ENCODE data around the gene TMPO.
"Not testable (repeated sequence)": the region's sequence is repeated elsewhere in the genome, so short reads cannot be mapped to it uniquely, and the experiment has no call there.

TMPO gene

DNA sequence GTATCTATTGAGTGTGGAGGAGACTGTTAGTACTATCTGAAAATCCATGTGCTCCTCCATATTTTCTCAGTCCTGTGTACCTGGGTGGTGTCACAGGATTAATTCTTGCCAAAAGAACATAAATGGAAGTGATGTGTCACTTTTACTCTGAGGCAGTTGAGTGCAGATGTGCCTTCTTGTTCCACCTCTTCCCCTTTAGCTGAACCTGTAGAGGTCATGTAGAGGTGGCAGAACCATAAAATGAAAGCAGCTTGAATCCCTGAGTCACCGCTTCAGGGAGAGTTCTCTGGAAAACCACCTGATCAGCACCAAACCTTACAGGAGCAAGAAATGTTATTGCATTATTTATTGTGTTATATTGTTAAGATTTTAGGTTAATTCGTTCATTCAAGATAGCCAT, 63.4 kb downstream of the TMPO start:
- no peak for DNase-seq (ENCODE audit: low spot score)

DNA sequence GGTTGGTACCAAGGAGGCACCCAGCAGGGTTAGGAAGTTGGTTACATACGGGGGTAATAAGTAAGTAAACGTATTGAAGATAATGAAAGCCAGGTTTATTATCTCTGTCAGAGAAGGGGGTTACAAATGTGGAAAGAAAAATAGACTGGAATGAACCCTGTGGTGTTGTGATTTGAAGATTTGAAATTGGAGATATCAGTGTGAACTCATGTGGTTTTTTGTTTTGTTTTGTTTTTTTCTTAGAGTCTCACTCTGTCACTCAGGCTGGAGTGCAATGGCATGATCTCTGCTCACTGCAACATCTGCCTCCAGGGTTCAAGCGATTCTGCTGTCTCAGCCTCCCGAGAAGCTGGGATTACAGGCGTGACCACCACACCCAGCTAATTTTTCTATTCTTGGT, 64.0 kb downstream of the TMPO start:
- no peak for DNase-seq (ENCODE audit: low spot score)

DNA sequence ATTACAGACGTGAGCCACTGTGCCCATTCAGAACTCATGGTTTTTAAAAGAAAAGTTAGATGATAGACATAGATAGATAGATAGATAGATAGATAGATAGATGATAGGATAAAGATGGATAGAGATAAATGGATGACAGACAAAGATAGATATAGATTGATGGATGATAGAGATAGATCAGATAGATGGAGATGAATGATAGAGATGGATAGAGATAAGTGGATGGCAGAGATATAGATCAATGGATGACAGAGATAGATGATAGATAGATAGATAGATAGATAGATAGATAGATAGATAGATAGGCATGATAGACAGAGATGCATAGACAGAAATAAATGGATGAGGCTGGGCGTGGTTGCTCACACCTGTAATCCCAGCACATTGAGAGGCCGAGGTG, 64.4 kb downstream of the TMPO start:
- no peak for DNase-seq (ENCODE audit: low spot score)

DNA sequence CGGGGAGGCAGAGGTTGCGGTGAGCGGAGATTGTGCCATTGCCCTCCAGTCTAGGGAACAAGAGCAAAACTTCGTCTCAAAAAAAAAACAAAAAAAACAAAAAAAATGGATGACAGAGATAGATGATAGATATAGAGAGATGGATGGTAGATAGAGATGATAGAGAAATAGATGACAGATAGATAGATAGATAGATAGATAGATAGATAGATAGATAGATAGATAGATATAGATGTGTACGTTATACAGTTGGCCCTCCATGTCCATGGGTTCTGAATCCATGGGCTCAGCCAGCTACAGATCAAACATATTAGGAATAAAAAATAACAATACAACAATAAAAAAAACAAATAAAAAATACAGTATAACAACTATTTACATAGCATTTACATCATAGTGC, 65.3 kb downstream of the TMPO start:
- no peak for DNase-seq (ENCODE audit: low spot score)

DNA sequence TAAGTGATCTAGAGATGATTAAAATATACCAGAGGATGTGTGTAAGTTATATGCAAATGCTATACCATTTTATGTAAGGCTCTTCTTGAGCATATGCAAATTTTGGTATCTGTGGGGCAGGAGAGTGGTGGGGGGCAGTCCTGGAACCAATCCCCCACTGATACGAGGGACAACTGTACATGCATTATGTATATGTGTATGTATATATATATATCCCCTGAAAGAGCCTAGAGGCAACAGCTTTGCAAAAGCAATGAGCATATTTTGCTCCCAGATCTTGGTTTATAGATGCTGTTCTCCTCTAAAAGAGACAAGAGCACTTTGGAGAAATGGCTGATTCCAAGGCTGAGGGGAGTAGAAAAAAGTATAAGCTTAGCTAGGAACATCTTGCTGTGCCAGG, 65.7 kb downstream of the TMPO start:
- DNase-seq (ENCODE audit: low spot score), result no peak

DNA sequence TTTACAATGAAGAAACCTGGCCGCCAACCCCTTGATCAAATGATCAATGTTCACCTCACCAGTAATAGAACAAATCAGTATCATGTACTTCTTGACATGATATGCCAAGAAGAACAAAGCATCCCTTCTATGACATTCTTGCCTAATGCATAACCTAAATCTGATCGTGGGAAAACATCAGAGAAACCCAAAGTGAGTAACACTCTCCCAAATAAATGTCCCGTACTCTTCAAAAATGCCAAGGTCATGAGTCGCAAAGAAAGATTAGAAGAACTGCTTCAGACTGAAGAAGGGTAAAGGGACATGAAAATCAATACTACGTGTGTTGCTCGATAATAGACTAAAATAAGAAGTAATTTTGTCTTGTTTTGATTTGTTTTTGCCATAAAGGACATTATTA, 66.7 kb downstream of the TMPO start:
- no peak for DNase-seq (ENCODE audit: low spot score)

DNA sequence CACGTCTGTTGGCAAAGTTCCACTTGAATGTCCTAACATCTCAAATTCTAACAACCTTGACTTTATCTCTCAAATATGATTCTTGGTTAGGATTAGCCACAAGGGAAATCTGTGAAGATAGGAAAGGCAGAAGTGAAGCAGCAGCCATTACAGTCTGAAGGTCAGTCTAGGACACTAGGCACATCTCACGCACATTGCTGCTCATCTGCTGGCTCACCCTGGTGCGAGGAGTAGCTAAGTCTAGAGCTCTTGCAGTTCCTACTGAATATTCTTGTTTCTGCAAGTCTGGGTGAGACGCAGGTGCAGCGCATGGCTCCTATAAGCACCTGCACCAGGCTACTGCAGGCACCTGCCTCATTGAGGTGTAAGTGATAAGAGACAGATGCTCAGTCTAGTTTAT, 71.7 kb downstream of the TMPO start:
- no peak for DNase-seq (ENCODE audit: low spot score)

DNA sequence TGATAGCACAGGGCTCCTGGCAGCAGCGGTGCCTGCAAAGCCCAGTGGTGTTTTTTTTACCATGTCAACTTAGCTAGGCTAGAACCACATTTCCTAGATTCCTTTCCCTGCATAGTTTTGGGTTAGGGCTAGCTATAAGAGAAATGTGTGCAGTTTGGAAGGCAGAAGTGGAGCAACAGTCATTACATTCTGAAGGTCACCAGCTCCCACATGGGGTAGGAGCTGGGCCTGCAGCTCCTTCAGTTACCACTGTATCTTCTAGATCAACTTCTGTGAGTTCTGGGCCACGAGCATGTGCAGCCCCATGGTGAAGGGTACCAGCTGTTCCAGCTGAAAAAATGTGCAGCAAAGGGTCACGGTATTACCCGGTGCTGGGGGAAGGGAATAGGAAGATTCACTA, 75.8 kb downstream of the TMPO start:
- DNase-seq (ENCODE audit: low spot score), result no peak

DNA sequence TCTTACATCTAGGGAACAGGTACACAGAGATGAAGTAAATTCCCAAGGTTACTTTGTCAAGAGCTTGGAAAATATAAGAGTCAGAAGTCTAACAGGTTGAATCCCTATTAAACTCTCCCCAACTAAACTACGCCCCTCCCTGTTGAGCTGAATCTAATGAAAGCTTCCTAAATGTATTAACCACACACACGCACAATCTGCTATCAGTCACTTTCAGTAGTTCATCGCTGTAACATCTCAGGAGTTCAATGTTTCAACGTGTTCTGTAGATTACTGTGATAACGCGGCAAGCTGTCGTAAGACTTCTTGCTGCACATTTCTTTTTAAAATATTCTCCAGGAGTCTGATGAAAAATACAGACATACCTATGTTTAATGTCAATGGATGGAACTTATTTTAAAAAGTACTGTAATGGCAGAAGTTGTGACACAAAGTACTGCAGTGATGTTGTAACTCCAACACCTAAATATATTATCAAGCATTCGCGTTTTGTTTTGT, 77.5 kb downstream of the TMPO start:
- no peak for DNase-seq (ENCODE audit: low spot score)

DNA sequence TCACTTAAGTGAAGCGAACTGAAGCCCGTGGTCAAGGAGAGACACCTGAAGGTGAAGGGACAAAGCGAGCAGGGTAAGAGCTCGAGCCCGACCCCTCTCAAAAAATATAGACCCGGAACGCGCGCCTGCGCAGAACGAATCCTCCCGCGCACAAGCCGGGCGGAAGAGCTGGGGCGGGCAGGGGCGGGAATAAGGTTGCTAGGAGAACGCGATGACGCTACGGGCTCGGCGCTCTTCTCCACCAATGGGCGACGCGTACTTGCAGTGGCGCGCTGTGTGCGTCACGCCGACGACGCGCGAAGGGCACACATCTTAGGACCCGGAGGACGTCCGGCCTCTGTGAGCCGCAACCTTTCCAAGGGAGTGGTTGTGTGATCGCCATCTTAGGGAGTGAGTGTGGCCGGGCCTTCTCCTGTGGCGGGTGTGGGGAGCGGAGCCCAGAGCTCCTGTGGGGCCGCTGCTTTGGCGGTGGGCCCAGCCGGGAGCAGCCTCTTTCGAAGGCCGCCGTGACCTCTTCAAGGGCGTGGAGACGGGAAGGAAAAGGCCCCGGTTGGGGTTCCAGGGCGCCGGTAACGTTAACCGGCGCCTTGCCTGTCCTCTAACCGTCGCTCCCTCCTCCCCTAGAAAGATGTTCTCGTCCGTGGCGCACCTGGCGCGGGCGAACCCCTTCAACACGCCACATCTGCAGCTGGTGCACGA, 78.1 kb downstream of the TMPO start, which contains the start of gene SLC25A3:
Gene SLC25A3 (plus strand): TSS at position 336 of the 699 bp plus-strand sequence. CDS start 293 bp downstream, at position 629.
- DNase-seq (ENCODE audit: low spot score), result peak; percentile 97

DNA sequence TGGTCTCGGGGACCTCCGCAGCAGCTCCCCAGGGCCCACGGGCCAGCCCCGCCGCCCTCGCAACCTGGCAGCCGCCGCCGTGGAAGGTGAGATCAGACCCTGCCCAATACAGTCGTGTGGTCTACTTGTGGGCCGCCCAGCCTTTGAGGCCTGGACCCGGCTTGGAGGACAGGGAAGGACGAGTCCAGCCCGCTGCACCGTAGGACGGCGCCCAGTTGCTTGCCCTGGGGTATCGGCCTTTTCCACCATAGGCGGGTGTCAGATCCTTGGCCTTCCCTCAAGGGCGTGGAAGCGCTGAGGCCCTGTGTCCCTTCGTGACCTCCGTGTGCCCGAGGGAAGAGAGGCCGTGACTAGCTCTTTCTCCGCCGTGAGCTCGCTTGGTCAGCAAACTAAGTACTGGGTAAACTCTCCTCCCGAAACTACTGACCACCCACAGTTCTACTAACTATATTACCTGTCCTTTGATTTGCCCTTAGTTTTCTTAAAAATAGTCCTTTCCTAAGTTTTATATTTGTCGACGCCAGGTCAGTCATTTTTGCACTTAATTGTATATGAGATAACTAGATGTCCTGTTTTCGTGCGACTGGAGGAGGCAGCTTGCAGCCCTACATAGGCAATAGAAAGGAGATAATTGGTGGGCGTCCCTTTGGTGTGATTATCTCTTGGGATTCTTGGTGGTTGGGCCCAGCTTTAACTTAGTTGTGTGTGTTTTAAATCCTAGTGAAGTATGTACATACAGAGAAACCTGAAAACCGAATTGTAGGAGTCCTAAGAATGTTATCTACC, 78.9 kb downstream of the TMPO start:
- DNase-seq (ENCODE audit: low spot score), result no peak

DNA sequence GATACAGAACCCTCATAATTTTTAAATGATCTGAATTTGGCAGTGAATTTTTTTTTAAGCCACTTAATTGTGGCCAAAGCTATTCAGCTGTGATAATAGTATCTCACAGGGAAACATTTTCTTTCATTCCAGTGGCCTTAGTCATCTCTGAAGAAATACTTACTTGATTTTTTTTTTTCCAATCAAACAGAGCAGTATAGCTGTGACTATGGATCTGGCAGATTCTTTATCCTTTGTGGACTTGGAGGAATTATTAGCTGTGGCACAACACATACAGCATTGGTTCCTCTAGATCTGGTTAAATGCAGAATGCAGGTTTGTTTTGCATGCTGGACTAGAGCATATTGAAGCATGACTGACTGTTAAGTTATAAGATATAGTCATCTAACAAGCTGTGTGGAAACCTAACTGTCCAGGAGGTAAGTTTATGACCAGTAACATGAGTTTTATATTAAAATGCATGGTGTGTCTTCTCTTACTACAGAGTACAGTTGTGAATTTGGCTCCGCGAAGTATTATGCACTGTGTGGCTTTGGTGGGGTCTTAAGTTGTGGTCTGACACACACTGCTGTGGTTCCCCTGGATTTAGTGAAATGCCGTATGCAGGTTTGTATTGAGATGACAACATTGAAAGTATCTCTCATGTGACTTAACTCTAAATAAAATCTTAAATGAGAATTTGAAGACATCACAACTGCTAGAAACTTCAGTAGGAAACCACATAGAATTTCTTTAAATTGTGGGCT, 80.0 kb downstream of the TMPO start:
- DNase-seq (ENCODE audit: low spot score), result no peak

DNA sequence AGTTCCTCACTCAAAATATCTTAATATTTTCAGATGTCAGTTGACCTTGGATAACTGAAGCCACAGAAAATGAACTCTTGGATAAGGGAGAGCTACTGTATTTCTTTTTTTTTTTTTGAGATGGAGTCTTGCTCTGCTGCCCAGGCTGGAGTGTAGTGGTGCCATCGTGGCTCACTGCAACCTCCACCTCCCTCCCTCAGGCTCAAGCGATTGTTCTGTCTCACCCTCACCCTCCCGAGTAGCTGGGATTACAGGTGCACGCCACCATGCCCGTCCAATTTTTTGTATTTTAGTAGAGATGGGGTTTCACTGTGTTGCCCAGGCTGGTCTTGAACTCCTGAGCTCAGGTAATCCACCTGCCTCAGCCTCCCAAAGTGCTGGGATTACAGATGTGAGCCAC, 81.9 kb downstream of the TMPO start:
- DNase-seq (ENCODE audit: low spot score), result not testable (repeated sequence)

Measured in left forelimb (tissue), 1 donor.